HG02981 (cell line): Measurements from ENCODE around the gene LEKR1.

Experiments
- ATAC-seq: cut with Tn5 transposase; IDR thresholded peaks from one replicate; pipeline ENCODE4 v1.9.1; 2021; ENCODE audit warnings: mild to moderate bottlenecking, moderate library complexity; ENCODE audit not compliant: unreplicated experiment

LEKR1 gene

GRCh38 chr3:157094301-157094700, 268.1 kb downstream of the LEKR1 start:
- no peak for ATAC-seq

- ATAC-seq: no peak
These were observed 268.8 kb downstream of the LEKR1 start for GRCh38 chr3:157094751-157095480.
